Measurements from ENCODE around the gene DIPK2A.
A peak's percentile ranks its signal among the peaks of the same experiment; 100 is the strongest.

DIPK2A gene

DNA sequence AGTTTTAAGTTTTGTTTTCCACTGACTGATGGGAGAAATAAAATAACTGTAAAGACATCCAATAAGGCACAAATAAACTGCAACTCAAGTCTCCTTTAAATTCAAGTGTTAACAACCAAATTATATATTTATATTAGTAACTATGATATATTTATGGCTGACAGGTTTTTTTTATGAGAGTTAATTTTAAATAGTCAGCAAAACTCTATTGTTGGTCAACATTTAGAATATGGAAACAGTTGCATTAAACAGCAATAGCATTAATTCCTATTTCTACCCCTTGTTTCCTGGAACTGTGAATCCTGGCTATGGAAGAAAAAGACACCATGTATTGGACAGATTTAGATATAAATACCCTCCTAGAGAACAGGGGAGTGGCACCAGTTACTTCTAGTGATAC lies 16.5 kb upstream of the DIPK2A start:
- no peak for TF ChIP-seq CREB1 (IDR thresholded peaks at IDR 0.05; ENCODE audit: low read depth)
- TF ChIP-seq ZBTB7A (IDR thresholded peaks at IDR 0.05; ENCODE audit: low read depth), result no peak
- TF ChIP-seq, protein P1, sequence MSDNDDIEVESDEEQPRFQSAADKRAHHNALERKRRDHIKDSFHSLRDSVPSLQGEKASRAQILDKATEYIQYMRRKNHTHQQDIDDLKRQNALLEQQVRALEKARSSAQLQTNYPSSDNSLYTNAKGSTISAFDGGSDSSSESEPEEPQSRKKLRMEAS (IDR thresholded peaks at IDR 0.05), result no peak
- TF ChIP-seq CEBPB (IDR thresholded peaks at IDR 0.05), result no peak

DNA sequence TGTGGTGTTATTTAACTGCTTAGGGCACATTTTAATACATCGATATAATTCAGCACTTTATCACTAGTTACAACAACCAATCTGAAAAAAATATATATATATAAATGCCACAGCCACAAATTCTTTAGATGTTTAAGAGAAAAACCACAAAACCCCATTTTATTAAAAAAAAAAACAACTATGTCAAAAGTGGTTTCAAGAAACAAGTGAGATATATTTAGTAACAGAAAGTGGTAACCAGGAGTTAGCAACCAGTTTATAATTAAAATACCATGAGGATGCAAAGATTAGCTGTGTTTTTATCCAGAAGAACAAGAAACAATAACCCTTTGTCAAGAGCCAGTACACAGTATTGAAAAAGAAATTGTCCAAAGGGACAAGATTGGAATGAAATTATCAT lies 14.8 kb upstream of the DIPK2A start:
- TF ChIP-seq EGR1 (IDR thresholded peaks at IDR 0.05) (no peak), YY1 (IDR thresholded peaks at IDR 0.05; ENCODE audit: low read depth) (no peak), TCF12 (IDR thresholded peaks at IDR 0.05; ENCODE audit: low read depth) (no peak), TAF1 (IDR thresholded peaks at IDR 0.05; ENCODE audit: low read depth) (no peak), FOXM1 (IDR thresholded peaks at IDR 0.05; ENCODE audit: borderline replicate concordance, low read depth) (no peak)
- TF ChIP-seq, protein P2, sequence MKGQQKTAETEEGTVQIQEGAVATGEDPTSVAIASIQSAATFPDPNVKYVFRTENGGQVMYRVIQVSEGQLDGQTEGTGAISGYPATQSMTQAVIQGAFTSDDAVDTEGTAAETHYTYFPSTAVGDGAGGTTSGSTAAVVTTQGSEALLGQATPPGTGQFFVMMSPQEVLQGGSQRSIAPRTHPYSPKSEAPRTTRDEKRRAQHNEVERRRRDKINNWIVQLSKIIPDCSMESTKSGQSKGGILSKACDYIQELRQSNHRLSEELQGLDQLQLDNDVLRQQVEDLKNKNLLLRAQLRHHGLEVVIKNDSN (IDR thresholded peaks at IDR 0.05), result no peak

DNA sequence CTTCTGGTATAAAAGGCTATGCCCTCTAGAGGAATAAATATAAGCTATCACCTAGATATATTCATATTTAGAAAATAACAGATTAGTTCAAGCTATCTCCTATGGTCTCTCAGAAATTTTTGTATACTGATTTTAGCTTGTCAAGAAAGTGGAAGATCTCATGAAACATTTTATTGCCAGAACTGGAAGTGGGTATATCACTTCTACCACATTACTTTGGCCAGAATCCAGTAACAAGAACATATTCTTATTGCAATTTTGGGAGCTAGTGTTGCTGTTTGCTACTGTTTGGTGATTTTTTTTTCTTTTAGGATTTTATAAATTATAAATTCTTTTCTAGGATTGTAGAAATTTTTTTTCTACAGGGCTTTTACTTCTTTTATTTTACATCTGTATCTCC lies 14.2 kb upstream of the DIPK2A start:
- no peak for TF ChIP-seq CREB1 (IDR thresholded peaks at IDR 0.05; ENCODE audit: low read depth)
- TF ChIP-seq FOXM1 (IDR thresholded peaks at IDR 0.05; ENCODE audit: borderline replicate concordance, low read depth), result no peak
- no peak for TF ChIP-seq EGR1 (IDR thresholded peaks at IDR 0.05)
- no peak for TF ChIP-seq YY1 (IDR thresholded peaks at IDR 0.05; ENCODE audit: low read depth)
- no peak for TF ChIP-seq CEBPB (IDR thresholded peaks at IDR 0.05)
- no peak for TF ChIP-seq TAF1 (IDR thresholded peaks at IDR 0.05; ENCODE audit: low read depth)
- no peak for TF ChIP-seq NFIC (IDR thresholded peaks at IDR 0.05)
- TF ChIP-seq ZBTB7A (IDR thresholded peaks at IDR 0.05; ENCODE audit: low read depth), result no peak

DNA sequence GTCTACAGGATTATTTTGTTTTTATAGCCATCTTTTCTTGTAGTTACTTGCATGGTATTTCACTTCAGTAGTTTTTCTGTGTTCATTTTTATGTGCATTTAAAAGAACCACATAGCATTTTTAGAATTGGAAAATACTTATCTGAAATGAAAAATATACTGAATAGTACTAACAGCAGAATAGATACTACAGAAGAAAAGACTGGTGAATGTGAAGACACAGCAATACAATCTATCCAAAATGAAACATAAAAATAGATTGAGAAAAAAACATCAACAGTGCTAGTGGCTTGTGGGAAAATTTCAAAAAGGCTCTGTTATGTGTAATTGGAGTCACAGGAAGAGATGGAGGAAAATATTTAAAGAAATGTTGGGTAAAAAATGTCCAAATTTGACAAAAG lies 12.7 kb upstream of the DIPK2A start:
- no peak for TF ChIP-seq TCF12 (IDR thresholded peaks at IDR 0.05; ENCODE audit: low read depth)
- no peak for TF ChIP-seq TAF1 (IDR thresholded peaks at IDR 0.05; ENCODE audit: low read depth)
- TF ChIP-seq, protein P1 (IDR thresholded peaks at IDR 0.05), result no peak
- no peak for TF ChIP-seq ZBTB7A (IDR thresholded peaks at IDR 0.05; ENCODE audit: low read depth)
- TF ChIP-seq EGR1 (IDR thresholded peaks at IDR 0.05), result no peak
- no peak for TF ChIP-seq YY1 (IDR thresholded peaks at IDR 0.05; ENCODE audit: low read depth)
- no peak for TF ChIP-seq NFIC (IDR thresholded peaks at IDR 0.05)
- TF ChIP-seq, protein P3, sequence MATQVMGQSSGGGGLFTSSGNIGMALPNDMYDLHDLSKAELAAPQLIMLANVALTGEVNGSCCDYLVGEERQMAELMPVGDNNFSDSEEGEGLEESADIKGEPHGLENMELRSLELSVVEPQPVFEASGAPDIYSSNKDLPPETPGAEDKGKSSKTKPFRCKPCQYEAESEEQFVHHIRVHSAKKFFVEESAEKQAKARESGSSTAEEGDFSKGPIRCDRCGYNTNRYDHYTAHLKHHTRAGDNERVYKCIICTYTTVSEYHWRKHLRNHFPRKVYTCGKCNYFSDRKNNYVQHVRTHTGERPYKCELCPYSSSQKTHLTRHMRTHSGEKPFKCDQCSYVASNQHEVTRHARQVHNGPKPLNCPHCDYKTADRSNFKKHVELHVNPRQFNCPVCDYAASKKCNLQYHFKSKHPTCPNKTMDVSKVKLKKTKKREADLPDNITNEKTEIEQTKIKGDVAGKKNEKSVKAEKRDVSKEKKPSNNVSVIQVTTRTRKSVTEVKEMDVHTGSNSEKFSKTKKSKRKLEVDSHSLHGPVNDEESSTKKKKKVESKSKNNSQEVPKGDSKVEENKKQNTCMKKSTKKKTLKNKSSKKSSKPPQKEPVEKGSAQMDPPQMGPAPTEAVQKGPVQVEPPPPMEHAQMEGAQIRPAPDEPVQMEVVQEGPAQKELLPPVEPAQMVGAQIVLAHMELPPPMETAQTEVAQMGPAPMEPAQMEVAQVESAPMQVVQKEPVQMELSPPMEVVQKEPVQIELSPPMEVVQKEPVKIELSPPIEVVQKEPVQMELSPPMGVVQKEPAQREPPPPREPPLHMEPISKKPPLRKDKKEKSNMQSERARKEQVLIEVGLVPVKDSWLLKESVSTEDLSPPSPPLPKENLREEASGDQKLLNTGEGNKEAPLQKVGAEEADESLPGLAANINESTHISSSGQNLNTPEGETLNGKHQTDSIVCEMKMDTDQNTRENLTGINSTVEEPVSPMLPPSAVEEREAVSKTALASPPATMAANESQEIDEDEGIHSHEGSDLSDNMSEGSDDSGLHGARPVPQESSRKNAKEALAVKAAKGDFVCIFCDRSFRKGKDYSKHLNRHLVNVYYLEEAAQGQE (IDR thresholded peaks at IDR 0.05; ENCODE audit: low read depth), result no peak
- no peak for TF ChIP-seq CREB1 (IDR thresholded peaks at IDR 0.05; ENCODE audit: low read depth)
- TF ChIP-seq RAD21 (IDR thresholded peaks at IDR 0.05; ENCODE audit: low read depth), result no peak
- TF ChIP-seq FOXM1 (IDR thresholded peaks at IDR 0.05; ENCODE audit: borderline replicate concordance, low read depth), result no peak
- TF ChIP-seq TEAD4 (IDR thresholded peaks at IDR 0.05), result no peak
- TF ChIP-seq CEBPB (IDR thresholded peaks at IDR 0.05), result no peak
- no peak for TF ChIP-seq EP300 (IDR thresholded peaks at IDR 0.05; ENCODE audit: borderline replicate concordance)
- TF ChIP-seq, protein P2 (IDR thresholded peaks at IDR 0.05), result no peak

DNA sequence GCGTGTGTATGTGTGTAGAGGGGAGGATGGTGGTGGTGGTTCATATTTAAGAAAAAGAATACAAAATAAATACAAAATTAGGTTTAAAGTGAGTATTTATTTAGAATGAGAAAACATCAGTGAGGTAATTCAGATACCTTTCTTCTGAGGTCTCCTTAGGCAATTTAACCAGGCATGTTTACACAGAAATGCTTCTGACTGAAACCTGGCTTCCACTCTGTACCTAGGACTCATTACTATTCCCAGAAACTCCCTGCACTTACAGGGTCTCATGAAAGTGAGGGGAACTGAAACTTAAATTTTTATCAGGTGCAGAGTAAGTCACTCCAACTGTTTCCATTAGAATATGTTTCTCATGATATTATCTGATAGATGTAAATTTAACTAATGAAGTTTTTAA lies 10.3 kb upstream of the DIPK2A start:
- TF ChIP-seq NFIC (IDR thresholded peaks at IDR 0.05) (no peak), EGR1 (IDR thresholded peaks at IDR 0.05) (no peak), CEBPB (IDR thresholded peaks at IDR 0.05) (no peak), TEAD4 (IDR thresholded peaks at IDR 0.05) (no peak), CREB1 (IDR thresholded peaks at IDR 0.05; ENCODE audit: low read depth) (no peak), EP300 (IDR thresholded peaks at IDR 0.05; ENCODE audit: borderline replicate concordance) (no peak)
- TF ChIP-seq, protein P1 (IDR thresholded peaks at IDR 0.05), result no peak
- TF ChIP-seq, protein P2 (IDR thresholded peaks at IDR 0.05), result no peak

DNA sequence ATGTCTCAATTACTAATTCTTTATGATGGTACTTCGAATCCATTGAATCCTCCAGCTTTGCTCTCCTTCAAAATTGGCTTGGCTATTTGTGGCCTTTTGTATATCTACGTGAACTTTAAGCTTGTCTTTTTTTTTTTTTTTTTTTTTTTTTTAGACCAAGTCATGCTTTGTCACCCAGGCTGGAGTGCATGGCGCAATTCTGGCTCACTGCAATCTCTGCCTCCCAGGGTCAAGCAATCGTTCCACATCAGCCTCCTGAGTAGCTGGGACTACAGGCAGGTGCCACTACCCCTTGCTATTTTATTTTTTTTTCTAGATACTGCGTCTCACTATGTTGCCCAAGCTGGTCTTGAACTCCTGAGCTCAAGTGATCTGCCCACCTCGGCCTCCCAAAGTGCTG lies 7.7 kb upstream of the DIPK2A start:
- no peak for TF ChIP-seq EP300 (IDR thresholded peaks at IDR 0.05; ENCODE audit: borderline replicate concordance)
- TF ChIP-seq ZBTB7A (IDR thresholded peaks at IDR 0.05; ENCODE audit: low read depth), result no peak
- no peak for TF ChIP-seq CREB1 (IDR thresholded peaks at IDR 0.05; ENCODE audit: low read depth)
- TF ChIP-seq FOXM1 (IDR thresholded peaks at IDR 0.05; ENCODE audit: borderline replicate concordance, low read depth), result no peak

DNA sequence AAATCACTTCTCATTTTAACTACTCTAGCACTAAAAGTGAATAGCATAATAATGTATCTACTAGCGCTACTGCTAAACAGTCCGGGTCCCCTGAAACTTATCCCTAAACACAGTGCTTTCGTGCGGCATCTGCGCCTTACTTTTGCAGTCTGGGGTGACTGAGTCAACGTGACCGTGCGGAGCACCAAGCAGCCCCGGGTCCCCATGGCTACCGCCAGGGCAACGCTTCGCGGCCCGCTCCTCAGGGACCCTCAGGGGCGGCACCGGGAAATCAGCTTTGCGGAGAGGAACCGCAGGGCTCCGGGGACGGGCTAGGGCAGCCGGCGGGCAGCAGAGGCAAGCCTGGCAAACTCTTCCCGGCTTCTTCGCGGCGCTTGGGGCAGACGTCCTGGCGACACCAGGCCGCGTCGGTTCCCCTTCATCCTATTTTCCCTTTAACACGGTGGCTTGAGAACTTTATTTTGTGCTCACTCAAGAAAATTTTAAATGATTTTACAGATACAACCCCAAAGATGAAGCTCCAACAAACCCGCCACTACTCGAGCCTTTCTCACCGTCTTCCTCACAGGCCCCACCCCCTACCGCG lies 757 bp upstream of the DIPK2A start:
- TF ChIP-seq ZBTB7A (IDR thresholded peaks at IDR 0.05; ENCODE audit: low read depth) (peak; percentile 15; the same call in 1 of the 2 replicates), RAD21 (IDR thresholded peaks at IDR 0.05; ENCODE audit: low read depth) (no peak), TCF12 (IDR thresholded peaks at IDR 0.05; ENCODE audit: low read depth) (no peak)

DNA sequence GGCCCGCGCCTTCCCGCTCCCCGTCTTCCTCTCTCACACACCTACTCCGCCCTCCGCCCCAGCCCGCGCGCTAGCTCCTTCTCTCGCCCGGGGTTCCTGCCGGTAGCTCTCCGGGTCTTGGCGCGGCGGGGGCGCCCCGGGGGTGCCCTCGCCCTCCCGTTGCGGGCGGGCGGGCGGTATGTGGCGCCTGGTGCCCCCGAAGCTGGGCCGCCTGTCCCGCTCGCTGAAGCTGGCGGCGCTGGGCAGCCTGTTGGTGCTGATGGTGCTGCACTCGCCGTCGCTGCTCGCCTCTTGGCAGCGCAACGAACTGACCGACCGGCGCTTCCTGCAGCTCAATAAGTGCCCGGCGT lies 507 bp downstream of the DIPK2A start:
- TF ChIP-seq CREB1 (IDR thresholded peaks at IDR 0.05; ENCODE audit: low read depth) (no peak), YY1 (IDR thresholded peaks at IDR 0.05; ENCODE audit: low read depth) (no peak), CEBPB (IDR thresholded peaks at IDR 0.05) (no peak), FOXM1 (IDR thresholded peaks at IDR 0.05; ENCODE audit: borderline replicate concordance, low read depth) (no peak), TEAD4 (IDR thresholded peaks at IDR 0.05) (no peak; the same call in 1 of the 2 replicates), EP300 (IDR thresholded peaks at IDR 0.05; ENCODE audit: borderline replicate concordance) (no peak), EGR1 (IDR thresholded peaks at IDR 0.05) (no peak), RAD21 (IDR thresholded peaks at IDR 0.05; ENCODE audit: low read depth) (no peak), TAF1 (IDR thresholded peaks at IDR 0.05; ENCODE audit: low read depth) (no peak), TCF12 (IDR thresholded peaks at IDR 0.05; ENCODE audit: low read depth) (no peak), NFIC (IDR thresholded peaks at IDR 0.05) (no peak)
- TF ChIP-seq, protein P2 (IDR thresholded peaks at IDR 0.05), result no peak
- TF ChIP-seq, protein P1 (IDR thresholded peaks at IDR 0.05), result no peak

Measured in Ishikawa (cell line).